ENCODE measurements around the gene KCNMB4.
"Not testable (repeated sequence)": the region's sequence is repeated elsewhere in the genome, so short reads cannot be mapped to it uniquely, and the experiment has no call there.

The KCNMB4 gene

DNA sequence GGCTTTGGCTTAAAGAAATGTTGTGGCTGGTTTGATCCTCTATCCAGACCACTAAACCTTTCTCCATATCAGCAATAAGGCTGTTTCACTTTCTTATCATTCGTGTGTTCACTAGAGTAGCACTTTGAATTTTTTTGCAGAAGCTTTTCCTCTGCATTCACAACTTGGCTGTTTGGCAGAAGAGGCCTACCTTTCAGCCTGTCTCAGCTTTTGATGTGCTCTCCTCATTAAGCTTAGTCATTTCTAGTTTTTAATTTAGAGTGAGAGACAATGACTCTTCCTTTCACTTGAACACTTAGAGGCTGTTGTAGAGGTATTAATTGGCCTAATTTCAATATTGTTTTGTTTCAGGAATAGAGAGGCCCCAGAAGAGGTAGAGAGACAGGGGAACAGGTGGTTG lies 13.8 kb downstream of the KCNMB4 start:
- DNase-seq: no peak

DNA sequence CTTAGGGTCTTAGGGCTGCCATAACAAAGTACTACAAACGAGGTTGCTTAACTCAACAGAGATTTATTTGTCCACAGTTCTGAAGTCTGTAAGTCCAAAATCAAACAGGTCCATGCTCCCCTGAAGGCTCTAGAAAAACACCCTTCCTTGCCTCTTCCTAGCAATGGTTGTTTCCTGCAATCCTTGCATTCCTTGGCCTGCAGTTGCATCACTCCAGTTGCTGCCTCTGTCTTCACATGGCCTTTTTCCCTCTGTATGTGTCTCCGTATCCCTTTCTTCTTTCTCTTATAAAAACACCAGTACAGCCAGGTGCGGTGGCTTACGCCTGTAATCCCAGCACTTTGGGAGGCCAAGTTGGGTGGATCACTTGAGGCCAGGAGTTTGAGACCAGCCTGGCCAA lies 17.4 kb downstream of the KCNMB4 start:
- no peak for DNase-seq

DNA sequence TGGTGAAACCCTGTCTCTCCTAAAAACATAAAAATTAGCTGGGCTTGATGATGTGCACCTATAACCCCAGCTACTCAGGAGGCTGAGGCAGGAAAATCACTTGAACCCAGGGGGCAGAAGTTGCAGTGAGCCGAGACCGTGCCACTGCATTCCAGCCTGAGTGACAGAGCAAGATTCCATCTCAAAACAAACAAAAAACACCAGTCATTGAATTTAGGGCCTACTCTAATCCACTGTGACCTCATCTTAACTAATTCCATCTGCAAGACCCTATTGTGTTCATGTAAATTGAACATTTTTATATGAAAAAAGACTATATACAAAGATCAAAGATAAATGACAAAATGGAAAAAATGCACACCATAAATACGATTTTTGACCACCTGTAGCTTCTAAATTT lies 17.8 kb downstream of the KCNMB4 start:
- no peak for DNase-seq

DNA sequence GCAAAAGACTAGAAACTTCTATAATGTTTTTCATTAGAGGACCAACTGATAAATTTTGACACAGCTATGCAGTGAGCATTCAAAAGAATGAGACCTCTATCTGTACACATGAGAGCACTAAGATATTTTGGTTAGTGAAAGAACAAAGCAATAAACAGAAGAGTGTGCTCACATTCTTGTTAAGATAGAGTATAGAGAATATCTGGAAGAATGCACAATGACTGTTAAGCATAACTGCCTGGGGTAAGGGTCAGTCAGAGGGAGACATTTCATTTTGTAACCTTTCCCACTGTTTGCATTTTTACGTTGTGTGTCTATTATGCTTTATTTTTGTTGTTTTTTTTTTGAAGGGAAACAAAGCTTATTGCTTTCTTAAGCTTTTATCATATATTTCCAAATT lies 20.7 kb downstream of the KCNMB4 start:
- no peak for DNase-seq

DNA sequence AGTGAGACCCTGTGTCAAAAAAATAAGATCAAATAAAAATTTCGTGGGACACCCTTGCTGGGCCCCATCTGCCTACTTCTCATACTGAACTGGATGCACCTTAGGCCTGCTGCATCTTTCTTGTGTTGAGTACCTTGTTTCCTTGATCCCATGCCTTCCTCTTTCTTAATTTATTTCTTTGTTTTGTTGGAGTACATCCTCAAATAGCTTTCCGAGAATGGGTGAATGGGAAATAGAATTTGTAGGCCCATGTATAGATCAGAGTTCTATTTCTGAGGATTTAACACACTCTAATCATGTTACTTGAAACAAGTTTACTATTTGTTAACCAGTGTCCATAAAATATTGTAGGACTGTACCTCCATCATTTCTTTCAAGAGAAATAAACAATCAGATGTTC lies 23.6 kb downstream of the KCNMB4 start:
- DNase-seq: no peak

DNA sequence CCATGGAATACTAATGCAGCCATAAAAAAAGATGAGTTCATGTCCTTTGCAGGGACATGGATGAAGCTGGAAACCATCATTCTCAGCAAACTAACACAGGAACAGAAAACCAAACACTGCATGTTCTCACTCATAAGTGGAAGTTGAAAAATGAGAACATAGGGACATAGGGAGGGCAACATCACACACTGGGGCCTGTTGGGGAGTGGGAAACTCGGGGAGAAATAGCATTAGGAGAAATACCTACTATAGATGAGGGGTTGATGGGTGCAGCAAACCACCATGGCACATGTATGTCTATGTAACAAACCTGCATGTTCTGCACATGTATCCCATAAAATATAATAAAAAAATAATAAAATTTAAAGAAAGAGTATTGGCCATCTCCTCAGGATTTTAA lies 26.5 kb downstream of the KCNMB4 start:
- not testable (repeated sequence) for DNase-seq

DNA sequence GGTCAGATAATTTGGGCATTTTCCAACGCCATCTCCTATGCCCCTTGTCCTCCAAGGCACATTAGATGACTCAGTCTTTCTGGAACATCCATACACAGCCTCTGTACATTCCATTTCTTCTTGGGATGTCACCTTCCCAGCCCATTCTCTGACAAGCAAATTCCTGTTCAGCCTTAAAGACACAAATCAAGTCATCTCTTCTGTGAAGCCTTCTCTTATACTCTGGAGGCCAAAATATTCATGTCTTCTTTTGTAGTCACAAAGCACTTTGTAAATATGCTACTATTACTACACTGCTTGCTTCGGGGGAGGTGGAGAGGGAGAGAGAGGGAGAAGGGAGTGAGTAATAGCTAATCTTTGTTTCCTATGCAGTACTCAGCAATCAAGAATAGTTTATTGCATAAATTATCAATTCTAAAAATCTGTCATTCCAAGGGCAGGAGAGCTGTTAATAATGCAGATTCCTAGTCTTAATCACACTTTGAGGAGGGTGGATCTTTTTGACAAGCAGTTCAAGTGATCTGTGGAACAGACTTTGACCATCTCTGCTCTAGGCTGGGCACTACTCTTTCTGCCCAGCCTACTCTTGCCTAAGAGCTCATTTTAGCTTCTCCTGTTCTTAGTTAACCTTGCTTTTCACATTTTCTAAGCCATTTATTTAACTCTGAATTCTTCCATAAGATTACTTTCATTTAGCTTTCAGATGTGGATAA lies 27.9 kb downstream of the KCNMB4 start:
- no peak for DNase-seq

DNA sequence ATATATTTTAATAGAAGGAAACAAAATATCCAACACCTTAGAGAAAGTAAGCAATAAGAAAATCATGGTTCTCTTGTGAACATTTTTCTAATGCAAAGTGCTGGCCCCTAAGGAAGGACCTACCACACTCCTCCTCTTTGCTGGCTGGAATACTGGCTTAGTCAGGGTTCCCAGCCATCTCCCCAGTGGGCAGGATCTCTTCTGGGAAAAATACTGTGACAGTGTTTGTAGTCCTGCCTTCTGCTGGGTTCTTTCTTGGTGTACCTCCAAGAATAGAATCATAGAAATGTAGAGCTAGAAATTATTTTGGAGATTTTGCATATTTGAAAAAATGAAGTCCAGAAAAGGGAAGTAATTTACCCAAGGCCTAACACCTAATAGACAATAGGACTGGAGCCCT lies 31.9 kb downstream of the KCNMB4 start:
- DNase-seq: no peak

DNA sequence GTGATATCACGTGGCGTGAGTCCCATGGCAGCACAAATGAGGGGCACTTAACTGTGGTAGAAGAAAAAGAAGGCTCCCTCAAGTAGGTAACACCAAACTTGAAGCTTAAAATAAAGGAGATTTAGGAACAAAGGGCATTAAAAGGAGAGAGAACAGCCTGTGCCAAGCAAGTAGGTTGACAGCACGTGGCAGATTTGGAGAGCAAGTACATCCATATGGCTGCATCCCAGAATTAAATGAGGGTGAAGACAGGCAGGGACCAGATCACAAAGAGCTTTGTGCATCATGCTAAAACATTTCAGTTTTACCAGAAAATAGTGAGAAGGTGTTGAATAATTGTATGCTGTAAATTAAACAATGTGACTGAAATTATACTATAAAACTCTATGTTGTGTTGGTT lies 32.8 kb downstream of the KCNMB4 start:
- no peak for DNase-seq

DNA sequence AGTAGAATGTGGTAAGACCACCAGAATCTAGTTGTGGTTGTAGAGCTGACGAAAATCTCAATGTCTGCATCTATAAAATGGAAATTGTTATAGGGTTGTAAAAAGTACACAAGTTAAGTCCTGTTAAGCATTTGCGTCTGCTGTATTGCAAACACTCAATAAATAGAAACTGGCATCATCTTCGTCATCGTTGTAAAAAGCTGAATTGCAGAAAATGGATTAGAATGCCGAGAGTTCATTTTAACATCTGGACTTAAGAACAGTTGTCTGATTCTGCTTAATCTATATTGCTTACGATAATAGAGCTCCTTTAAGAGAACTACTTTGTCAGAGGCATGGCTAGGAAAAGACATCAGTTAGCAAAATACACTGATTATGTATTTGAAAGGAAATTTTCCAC lies 33.2 kb downstream of the KCNMB4 start:
- no peak for DNase-seq

DNA sequence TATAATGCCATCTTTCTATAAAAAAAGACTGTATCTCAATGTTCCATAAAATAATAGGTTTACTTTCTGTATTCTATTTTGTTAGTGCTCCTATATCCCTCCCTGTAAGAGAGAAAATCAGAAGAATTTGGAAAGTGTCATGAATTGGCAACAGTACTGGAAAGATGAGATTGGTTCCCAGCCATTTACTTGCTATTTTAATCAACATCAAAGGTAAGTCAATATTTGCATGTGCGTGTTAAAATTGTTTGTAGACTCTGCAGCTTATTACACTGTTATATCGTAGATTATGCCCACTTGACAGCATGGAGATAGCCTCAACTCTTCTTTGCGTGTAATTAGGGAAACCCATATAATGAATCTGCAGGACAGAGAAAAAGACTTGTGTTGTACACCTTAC lies 34.0 kb downstream of the KCNMB4 start:
- no peak for DNase-seq

DNA sequence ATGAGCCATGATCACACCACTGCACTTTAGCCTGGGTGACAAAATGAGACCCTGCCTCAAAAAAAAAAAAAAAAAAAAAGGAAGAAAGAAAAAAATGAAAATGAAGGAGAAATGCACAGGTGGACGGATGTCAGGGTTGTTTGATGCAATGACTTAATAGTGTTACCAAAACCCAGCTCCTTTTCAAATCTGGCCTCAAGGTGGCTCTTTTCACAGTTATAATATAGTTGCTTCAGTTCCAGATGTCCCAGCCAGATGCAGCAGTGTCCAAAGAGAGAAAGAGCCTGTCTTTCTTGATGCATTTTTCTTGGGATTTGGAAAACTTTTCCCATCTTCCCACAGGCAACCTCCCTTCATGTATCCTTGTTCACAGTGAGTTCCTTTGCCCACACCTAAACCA lies 36.5 kb downstream of the KCNMB4 start:
- no peak for DNase-seq

DNA sequence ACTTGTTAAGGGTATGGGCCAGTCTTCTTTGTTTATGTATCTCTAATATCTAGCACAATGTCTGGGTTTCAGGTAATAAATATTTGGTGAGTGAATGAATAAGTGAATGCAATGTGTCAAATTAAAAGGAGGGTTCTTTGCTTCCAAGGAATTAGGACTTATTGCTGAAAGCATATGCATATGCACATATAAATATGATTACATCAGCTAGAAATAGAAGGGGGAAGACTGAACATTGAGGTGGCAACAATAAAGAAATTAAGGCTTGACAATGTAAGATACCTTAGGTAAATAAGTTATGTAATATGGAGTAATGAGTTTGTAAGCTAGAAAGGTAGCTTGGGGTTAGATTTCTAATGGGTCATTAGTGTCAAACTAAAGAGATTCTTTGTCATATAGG lies 37.7 kb downstream of the KCNMB4 start:
- DNase-seq: no peak

DNA sequence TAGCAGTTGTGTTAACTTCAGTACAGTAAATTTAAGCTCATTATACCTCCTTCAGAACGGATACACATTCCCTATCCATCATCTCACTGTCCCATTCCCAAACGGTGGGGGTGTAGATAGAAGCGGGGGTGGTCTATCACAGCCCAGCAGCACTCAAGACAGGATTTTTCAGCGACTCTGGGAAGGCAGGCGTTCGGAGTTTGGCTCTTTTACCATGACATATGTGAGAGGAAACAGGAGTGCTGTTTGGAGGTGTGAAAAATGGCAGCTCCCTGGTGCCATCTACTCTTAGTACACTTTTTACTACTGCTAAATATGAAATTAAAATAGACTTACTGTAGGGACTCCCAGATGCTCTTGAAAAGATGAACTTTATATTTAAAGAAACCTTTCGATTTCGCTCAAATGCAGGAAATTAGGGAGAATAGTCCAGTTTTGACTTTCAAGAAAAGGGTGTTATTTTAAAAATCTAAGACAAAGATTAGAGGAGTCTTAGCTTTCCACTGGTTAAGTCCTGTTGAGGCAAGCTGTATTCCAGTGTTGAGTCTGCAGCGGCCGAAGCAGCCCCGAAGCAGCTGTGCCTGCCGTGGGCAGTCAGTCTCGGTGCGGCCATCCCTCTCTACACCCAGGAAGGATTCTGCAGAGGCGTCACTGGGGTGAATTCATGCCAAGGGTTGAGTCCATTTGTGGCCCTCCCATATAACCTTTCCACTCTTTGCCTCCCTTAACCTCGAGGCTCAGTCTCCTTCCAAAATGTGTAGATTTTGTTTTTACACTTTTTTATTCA lies 42.1 kb downstream of the KCNMB4 start:
- DNase-seq: no peak

DNA sequence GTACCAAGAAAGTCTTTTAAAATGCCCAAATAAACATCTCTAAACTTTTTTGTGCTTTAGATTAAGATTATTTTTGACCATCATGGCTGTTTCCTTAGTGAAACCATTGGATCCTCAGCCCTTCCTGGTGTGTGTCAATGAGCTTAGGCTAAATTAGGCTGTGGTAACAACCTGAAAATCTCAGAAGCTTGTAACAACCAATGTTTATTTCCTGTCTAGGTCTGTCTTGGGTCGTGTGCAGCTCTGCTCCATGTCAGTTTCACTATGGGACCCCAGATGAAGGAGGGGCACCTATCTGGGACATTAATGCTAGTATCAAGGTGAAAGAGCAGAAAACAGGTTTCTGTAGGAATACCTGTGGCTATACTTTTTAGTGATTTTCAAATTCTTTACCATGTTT lies 49.9 kb downstream of the KCNMB4 start:
- DNase-seq: no peak

DNA sequence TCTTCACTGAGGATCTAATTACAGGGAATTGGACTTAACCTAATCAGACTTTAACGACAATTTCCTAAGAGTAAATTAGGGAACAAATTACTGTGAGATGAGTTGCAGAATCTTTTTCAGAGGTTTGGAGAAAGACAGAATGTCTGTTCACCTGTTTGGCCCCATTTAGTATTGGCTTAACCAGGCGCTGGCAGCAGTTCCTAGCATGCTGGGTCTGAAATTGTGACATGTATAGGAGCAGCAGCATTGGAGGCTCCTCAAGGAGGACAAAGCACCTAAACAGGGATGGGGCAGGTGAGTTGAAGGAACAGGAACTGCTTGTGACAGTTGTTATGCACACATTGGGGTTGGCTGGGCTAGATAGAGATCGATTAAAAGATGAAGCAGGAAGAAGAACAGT lies 51.0 kb downstream of the KCNMB4 start:
- no peak for DNase-seq

DNA sequence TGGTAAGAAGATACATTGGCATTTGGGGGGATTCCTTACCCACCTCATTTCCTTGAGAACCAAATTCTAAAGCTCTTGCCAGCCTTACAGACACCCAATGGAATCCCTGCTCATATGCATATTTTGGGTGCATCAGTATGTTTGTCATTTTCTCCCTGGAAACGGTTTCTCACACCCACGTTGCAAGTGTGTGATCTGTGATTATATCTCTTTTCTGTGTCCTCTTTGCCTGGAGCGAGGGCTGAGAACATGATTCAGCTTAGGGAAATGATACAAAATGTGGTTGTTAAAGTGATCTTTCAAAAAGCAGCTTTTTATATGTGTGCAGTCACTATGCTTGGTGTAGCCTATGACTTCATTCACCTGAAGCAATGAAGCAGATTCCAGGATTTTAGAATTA lies 52.0 kb downstream of the KCNMB4 start:
- no peak for DNase-seq

DNA sequence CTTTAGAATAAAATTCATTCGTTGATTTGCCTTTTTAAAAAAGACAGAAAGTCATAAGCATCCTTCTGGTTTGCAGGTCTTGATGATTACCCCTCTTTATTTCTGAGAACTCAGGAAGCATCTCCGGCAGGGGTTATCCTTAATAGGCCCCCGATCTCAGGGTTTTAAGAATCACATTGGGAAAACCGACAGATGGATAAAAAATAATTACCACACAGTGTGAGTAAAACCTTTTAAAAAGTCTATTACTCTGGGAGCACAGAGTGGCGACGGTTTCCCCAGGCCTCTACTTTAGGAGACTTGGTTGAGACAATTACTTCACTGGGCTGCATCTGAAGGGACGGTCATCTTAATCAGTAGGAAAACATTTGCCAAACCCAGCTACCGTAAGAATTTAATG lies 56.5 kb downstream of the KCNMB4 start:
- no peak for DNase-seq

DNA sequence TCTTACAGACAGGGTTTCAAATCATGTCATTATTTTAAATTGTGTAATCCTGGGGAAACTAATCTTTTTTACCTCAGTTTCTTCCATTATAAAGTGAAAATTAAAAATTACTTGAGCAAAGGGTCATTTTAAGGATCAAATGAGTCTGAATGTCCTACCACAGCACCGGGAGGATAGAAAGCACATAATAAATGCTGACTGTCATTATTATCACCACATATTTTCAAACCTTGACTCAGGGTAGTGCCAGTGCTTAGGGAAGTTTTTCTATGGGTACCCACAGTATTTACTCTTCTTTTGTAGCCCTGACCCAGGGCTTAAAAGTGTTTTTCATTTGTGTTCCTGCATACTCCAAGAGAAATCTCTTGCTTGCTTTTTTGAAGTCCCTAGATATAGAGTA lies 60.5 kb downstream of the KCNMB4 start:
- no peak for DNase-seq

DNA sequence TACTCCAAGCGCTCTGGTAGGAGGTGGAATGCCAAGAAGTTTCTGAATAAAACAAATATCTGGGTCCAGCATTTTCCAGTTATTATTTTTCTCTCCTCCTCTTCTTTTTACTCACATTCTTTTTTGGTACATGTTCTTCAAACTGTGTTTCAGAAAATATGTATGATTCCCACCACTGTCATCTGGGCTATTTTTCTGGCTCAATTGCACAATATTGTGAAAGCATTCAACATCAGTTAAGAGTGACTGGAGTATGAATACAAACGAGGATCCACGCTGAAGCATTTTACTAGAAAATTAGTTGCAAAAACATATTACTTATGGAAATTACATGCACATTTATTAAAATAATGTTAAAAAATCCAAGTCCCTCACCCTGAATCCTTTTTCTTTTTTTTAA lies 61.5 kb downstream of the KCNMB4 start:
- no peak for DNase-seq

DNA sequence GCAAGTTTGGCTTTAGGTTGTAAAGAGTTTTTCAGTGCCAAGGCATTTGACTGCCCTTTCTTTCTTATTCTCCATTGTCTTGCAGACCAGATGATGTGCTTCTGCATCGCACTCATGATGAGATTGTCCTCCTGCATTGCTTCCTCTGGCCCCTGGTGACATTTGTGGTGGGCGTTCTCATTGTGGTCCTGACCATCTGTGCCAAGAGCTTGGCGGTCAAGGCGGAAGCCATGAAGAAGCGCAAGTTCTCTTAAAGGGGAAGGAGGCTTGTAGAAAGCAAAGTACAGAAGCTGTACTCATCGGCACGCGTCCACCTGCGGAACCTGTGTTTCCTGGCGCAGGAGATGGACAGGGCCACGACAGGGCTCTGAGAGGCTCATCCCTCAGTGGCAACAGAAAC lies 64.3 kb downstream of the KCNMB4 start:
- no peak for DNase-seq

DNA sequence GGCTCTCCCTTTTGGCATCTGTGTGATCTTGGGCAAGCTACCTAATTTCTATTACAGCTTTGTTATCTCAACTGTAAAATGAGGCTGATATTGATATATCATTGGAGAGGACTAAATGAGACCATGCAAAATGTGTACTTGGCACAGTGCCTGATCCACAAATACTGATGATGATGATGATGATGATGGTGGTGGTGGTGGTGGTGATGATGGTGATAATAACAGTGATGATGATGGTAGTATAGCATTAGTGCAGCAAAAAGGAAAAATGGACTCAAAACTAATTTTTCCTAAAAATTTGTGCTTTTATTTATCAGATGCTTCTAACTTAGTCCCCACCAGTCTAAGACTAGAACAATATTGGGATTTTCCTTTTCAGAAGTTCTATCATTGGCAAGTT lies 70.7 kb downstream of the KCNMB4 start:
- DNase-seq: no peak

DNA sequence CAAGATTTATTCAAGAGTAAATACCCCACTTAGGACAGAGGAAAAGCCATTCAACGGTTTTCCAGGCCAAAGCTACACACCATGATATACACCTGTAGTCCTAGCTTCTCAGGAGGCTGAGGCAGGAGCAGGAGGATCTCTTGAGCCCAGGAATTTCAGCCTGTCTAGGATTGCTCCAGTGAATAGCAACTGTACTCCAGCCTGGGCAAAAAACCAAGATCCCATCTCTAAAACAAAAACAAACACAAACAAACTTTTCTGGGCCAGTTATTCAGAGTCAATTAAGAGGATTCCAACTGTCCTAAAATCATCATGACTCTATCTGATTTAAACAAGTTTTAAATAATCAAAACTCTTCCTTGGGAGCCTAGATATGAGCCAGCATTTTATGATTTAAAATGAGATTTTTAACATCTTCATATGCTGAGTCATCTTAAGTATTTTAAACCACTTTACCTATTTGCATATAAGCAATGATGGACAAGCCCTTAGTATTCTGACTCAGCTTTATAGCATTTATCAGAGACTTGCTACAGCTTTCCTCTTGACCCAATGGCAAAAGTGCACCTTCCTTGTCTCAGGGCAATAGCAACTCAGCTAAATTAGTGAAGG lies 77.1 kb downstream of the KCNMB4 start:
- no peak for DNase-seq

DNA sequence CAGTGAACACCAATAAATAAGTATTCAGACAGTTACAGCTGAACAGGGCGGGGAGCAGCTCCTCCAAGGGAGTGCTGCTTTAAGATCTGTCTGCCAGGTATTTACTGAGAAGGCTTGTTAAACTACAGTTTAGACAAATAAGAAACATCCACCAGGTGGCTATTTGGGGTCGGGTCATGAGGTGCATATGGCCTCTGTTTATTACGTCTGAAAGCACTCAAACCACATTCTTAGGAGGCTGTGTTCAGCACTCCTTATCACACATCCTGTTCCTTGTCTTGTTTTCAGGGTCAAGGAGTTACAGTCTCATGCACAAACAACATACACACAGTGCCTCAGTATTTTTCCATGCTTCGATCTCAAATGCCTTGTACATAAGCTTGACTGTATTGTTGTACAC lies 78.8 kb downstream of the KCNMB4 start:
- no peak for DNase-seq
